IPS-18a (cell line): ENCODE data around the gene ADCY3.
"Not testable (repeated sequence)": the region's sequence is repeated elsewhere in the genome, so short reads cannot be mapped to it uniquely, and the experiment has no call there.

Experiments
- H3K27ac ChIP-seq: one replicate; pipeline ENCODE4 v1.5.1; 2013; ENCODE audit warnings: low read length
- H3K27me3 ChIP-seq: one replicate; pipeline ENCODE4 v1.6.1; 2013; ENCODE audit warnings: mild to moderate bottlenecking, low read length; ENCODE audit not compliant: control insufficient read depth, insufficient read depth
- H3K36me3 ChIP-seq: one replicate; pipeline ENCODE4 v1.6.1; 2013; ENCODE audit warnings: low read depth, low read length; ENCODE audit not compliant: control insufficient read depth
- H3K4me1 ChIP-seq: one replicate; pipeline ENCODE4 v1.6.1; 2013; ENCODE audit warnings: low read depth, low read length; ENCODE audit not compliant: control insufficient read depth
- H3K4me3 ChIP-seq: one replicate; pipeline ENCODE4 v1.5.1; 2013; ENCODE audit warnings: low read length
- H3K9ac ChIP-seq: one replicate; pipeline ENCODE4 v1.6.1; 2013; ENCODE audit warnings: mild to moderate bottlenecking, low read length, moderate library complexity
- H3K9me3 ChIP-seq: one replicate; pipeline ENCODE4 v1.6.1; 2013; ENCODE audit warnings: low read depth, low read length; ENCODE audit not compliant: control insufficient read depth

The ADCY3 gene

GRCh38 chr2:24816404-24816803, 103.6 kb downstream of the ADCY3 start:
- no peak overlapping the region for H3K4me3 ChIP-seq
- H3K36me3 ChIP-seq, result peaks cover 73% of the 10 kb centered on the region
- no peak overlapping the region for H3K27ac ChIP-seq

DNA sequence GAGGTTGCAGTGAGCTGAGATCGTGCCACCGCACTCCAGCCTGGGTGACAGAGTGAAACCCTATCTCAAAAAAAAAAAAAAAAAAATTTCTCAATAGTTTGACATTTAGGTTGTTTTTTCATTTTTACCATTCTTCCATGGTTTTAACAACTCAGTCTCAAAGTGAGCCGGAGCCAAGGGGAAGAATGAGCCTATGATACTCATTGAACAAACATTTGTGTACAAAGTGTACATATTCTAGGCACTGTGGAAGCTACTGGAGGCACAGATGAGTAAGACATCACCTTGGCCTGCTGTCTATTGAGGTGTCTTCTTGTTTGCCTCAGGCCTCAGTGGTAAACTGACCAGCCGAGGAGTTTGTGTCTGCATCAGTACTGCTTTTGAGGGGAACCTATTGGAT, 104.9 kb downstream of the ADCY3 start:
- no peaks in the 10 kb centered on the region for H3K4me1 ChIP-seq
- no peak overlapping the region for H3K4me3 ChIP-seq
- no peak overlapping the region for H3K27ac ChIP-seq
- no peaks in the 10 kb centered on the region for H3K9me3 ChIP-seq
- no peaks in the 10 kb centered on the region for H3K27me3 ChIP-seq
- peaks cover 62% of the 10 kb centered on the region for H3K36me3 ChIP-seq
- H3K9ac ChIP-seq, result no peak overlapping the region

More at GRCh38 chr2:24816404-24816803, 103.6 kb downstream of the ADCY3 start:
- Histone ChIP-seq H3K27me3 (no peaks in the 10 kb centered on the region), H3K9me3 (no peaks in the 10 kb centered on the region), H3K4me1 (peaks cover 7% of the 10 kb centered on the region), H3K9ac (no peak overlapping the region)

GRCh38 chr2:24814516-24814915, 105.5 kb downstream of the ADCY3 start:
- Histone ChIP-seq H3K4me1 (no peaks in the 10 kb centered on the region), H3K27ac (no peak overlapping the region), H3K36me3 (peaks cover 57% of the 10 kb centered on the region), H3K4me3 (no peak overlapping the region), H3K9me3 (no peaks in the 10 kb centered on the region), H3K9ac (no peak overlapping the region), H3K27me3 (no peaks in the 10 kb centered on the region)

GRCh38 chr2:24813691-24814137, 106.3 kb downstream of the ADCY3 start:
- Histone ChIP-seq H3K9me3 (no peaks in the 10 kb centered on the region), H3K36me3 (peaks cover 50% of the 10 kb centered on the region), H3K4me3 (no peak overlapping the region), H3K4me1 (no peaks in the 10 kb centered on the region), H3K27me3 (no peaks in the 10 kb centered on the region), H3K9ac (no peak overlapping the region), H3K27ac (no peak overlapping the region)

GRCh38 chr2:24809316-24810007, 110.6 kb downstream of the ADCY3 start:
- H3K9ac ChIP-seq, result no peak overlapping the region
- no peak overlapping the region for H3K4me3 ChIP-seq
- H3K4me1 ChIP-seq, result no peaks in the 10 kb centered on the region
- peaks cover 3% of the 10 kb centered on the region for H3K9me3 ChIP-seq
- no peak overlapping the region for H3K27ac ChIP-seq
- peaks cover 17% of the 10 kb centered on the region for H3K36me3 ChIP-seq
- no peaks in the 10 kb centered on the region for H3K27me3 ChIP-seq

- Histone ChIP-seq H3K36me3 (peaks cover 8% of the 10 kb centered on the region), H3K9me3 (peaks cover 3% of the 10 kb centered on the region), H3K4me3 (no peak overlapping the region), H3K4me1 (no peaks in the 10 kb centered on the region), H3K27ac (no peak overlapping the region), H3K9ac (no peak overlapping the region), H3K27me3 (no peaks in the 10 kb centered on the region)
These were observed 113.4 kb downstream of the ADCY3 start for GRCh38 chr2:24806661-24807036.

GRCh38 chr2:24805811-24806660, 114.0 kb downstream of the ADCY3 start:
- H3K27me3 ChIP-seq, H3K36me3 ChIP-seq, H3K27ac ChIP-seq, H3K4me1 ChIP-seq, H3K4me3 ChIP-seq, H3K9me3 ChIP-seq, H3K9ac ChIP-seq: not testable (repeated sequence)

DNA sequence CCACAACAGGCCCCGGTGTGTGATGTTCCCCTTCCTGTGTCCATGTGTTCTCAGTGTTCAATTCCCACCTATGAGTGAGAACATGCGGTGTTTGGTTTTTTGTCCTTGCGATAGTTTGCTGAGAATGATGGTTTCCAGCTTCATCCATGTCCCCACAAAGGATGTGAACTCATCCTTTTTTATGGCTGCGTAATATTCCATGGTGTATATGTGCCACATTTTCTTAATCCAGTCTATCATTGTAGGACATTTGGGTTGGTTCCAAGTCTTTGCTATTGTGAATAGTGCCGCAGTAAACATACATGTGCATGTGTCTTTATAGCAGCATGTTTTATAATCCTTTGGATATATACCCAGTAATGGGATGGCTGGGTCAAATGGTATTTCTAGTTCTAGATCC, 119.5 kb downstream of the ADCY3 start:
- H3K9me3 ChIP-seq, H3K27me3 ChIP-seq, H3K4me3 ChIP-seq, H3K27ac ChIP-seq, H3K9ac ChIP-seq, H3K4me1 ChIP-seq: not testable (repeated sequence)
- peaks cover 23% of the 10 kb centered on the region for H3K36me3 ChIP-seq

DNA sequence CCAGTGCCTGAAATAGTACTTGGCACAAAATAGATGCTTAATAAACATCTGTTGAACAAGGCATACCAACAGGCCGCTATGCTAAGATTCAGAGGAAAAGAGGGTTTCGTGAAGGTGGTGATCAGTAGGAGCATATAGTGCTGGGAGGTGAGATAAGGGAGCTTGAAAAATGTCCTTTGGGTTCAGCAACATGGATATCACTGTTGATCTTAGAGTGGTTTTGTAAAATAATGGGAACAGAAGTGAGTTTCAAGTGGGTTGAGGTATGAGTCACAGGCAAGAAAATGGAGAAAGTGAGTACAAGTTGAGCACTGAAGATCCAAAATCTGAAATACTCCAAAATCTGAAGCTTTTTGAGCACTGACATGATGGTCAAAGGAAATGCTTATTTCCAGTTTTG, 122.4 kb downstream of the ADCY3 start:
- H3K27ac ChIP-seq, result no peak overlapping the region
- no peaks in the 10 kb centered on the region for H3K27me3 ChIP-seq

GRCh38 chr2:24793761-24794435, 126.1 kb downstream of the ADCY3 start:
- Histone ChIP-seq H3K27me3 (no peaks in the 10 kb centered on the region), H3K4me3 (peak overlapping the region; percentile 88), H3K9me3 (no peaks in the 10 kb centered on the region), H3K9ac (peak overlapping the region; percentile 95), H3K4me1 (peaks cover 27% of the 10 kb centered on the region), H3K27ac (peak overlapping the region; percentile 98), H3K36me3 (peaks cover 26% of the 10 kb centered on the region)

More for the DNA sequence above, 122.4 kb downstream of the ADCY3 start:
- no peak overlapping the region for H3K4me3 ChIP-seq
- no peak overlapping the region for H3K9ac ChIP-seq
- no peaks in the 10 kb centered on the region for H3K9me3 ChIP-seq
- peaks cover 27% of the 10 kb centered on the region for H3K36me3 ChIP-seq
- H3K4me1 ChIP-seq, result peaks cover 12% of the 10 kb centered on the region

GRCh38 chr2:24792874-24793760, 126.9 kb downstream of the ADCY3 start, which contains the start of the genes CENPO and PTRHD1:
Gene CENPO, plus strand, starts transcription at chr2:24793425. Its CDS starts 495 bp downstream, at chr2:24793920.
Gene PTRHD1, minus strand, starts transcription at chr2:24793391. Its CDS starts 14 bp downstream, at chr2:24793377.
- peaks cover 27% of the 10 kb centered on the region for H3K4me1 ChIP-seq
- H3K9ac ChIP-seq, result peak within 1 kb of the TSS; percentile 95
- H3K27ac ChIP-seq, result peak within 1 kb of the TSS; percentile 98
- peak within 1 kb of the TSS; percentile 88 for H3K4me3 ChIP-seq
- no peaks in the 10 kb centered on the region for H3K27me3 ChIP-seq
- peaks cover 28% of the 10 kb centered on the region for H3K36me3 ChIP-seq
- no peaks in the 10 kb centered on the region for H3K9me3 ChIP-seq
